ENCODE measurements around the gene LPCAT1.
"Not testable (repeated sequence)": the region's sequence is repeated elsewhere in the genome, so short reads cannot be mapped to it uniquely, and the experiment has no call there.

Gene LPCAT1

DNA sequence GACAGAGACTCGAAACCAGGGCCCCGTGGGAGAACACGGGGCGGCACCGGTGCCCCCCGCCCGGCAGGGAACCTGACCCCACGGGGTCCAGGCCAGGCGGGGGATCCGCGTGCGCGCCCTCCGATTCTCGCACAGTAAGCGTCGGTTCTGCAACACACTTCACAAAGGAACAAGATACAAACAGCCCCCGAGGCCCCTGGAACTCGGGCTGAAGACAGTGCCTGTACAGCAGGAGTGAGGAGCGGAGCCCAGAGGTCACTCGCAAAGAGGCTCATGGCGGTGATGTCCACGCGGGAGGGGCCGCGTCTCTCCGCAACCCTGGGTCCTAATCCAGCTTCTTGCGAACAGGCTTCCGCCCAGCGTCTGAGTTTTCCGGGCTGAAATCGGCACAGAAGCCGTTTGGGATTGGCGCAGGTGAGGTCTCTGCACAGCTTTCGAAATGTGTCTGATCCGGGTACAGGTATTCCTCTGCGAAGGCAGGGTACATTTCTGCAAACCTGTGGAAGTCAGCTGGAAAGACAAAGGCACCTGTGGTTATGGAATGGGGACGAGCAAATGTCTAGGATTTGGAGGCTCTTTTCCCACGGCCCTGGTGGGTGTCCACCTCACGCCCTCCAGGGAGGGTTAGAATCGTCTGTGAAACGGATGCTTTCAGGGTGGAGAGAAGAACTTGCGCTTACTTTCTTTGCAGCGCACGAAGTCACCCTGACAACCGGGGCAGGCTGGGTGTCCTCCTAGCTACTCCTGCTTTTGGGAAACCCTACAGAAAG, 60.2 kb downstream of the LPCAT1 start:
- DNase-seq = no peak

DNA sequence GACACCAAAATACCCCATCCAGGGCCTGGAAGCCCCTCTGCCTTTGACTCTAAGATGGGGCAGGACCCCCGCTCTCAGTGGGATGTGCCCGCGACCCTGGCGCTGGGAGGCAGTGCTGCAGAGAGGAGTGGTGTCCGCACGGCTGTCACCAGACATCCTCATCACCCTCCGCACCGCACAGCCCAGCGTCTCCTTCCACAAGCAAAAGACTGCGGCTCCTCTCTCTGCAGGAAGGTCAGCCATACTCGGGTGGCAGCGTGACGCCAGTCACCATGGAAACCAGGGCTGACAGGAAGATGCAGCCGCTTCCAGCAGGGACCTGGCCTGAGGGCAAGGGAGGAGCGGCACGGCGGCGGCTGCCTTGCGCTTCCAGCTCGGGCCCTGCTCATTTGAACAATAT, 61.4 kb downstream of the LPCAT1 start:
- no peak for DNase-seq

DNA sequence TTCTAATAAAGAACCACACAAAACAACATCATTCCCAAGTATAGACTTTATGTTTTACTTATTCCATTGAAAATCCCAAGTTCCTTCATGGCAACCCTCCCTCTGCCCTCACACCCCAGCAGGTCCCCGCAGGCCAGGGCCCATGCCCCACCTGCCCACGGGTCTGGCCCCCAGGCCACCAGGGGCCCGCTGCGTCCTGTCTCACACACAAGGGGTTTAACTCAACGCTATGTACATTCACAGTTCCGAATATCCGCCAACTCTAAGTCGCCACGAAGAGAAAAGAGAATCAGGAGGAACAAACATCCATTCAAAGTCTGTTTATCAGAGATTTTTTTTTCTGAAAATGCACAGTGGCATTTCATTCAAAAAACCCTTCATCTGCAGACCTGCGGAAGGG, 62.4 kb downstream of the LPCAT1 start:
- no peak for DNase-seq

DNA sequence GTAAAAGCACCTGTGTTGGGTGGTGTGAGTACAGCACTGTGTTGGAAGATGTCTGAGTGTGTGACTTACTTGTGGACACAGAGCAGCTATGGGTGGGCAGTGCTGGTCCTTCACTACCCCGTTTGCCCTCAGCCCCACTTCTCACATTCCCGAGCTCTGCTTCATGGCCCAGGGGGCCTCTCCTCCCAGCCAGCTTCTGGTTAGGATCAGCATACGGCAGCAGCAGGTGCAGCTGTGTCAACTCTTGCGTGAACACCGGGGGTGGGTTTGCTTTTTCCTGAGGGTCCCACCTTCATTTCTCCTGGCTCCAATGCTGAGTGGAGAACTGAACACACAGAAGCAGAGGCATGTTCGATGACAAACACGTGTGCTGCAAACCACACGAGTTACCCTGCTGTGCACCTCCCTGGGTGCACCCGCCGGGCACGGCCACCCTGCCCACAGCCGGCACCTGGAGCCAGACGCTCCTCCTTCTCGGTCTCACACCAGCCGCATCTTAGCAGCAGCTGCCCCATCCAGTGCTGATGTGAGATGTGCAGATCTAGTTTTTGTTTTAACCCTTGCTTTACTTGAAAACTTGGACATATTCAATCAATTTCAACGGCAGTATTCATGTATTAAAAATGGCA, 63.6 kb downstream of the LPCAT1 start:
- peak; percentile 40 for DNase-seq

DNA sequence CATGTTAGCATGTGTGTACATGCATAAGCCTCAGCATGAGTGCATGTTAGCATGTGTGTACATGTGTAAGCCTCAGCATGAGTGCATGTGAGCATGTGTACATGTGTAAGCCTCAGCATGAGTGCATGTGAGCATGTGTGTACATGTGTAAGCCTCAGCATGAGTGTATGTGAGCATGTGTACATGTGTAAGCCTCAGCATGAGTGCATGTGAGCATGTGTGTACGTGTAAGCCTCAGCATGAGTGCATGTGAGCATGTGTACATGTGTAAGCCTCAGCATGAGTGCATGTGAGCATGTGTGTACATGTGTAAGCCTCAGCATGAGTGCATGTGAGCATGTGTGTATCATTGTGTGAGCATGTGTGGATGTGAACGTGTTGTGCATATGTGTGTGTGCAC, 64.3 kb downstream of the LPCAT1 start:
- not testable (repeated sequence) for DNase-seq

DNA sequence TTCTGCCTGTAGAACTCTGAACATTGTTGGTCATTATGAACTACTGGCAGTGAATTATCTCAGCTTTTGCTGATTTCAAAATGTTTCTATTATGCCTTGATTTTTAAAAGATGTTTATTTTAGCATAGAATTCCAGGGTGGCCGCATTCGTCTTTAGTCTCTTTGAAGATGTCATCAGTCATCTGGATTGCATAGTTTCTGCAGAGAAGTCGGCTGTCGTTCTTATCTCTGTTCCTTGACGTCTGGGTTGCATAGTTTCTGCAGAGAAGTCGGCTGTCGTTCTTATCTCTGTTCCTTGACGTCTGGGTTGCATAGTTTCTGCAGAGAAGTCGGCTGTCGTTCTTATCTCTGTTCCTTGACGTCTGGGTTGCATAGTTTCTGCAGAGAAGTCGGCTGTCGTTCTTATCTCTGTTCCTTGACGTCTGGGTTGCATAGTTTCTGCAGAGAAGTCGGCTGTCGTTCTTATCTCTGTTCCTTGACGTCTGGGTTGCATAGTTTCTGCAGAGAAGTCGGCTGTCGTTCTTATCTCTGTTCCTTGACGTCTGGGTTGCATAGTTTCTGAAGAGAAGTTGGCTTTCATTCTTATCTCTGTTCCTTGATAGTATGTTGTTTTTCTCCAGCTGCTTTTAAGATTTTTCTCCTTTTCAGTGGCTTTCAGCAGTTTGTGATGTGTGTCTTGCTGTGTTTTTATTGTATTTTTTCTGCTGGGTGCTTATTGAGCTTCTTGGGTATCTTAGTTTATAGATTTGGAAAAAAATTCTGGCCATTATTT, 67.5 kb downstream of the LPCAT1 start:
- DNase-seq = not testable (repeated sequence)

DNA sequence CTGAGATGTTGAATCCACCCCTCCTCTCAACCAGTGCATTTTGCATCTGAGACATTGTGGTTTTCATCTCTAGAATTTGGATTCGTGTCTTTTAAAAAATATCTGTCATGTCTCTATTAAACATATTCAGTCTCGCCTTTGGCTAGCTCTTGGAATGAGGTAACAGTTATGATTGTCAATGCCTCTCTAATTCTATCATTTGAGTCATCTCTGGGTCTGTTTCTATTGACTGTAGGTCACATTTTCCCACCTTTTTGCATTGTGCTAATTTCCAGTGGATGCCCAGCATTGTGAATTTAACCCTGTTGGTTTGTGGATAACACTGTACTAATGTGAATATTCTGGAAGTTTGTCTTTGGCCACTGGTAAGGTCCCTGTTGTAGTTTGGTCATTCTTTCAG, 70.1 kb downstream of the LPCAT1 start:
- no peak for DNase-seq

DNA sequence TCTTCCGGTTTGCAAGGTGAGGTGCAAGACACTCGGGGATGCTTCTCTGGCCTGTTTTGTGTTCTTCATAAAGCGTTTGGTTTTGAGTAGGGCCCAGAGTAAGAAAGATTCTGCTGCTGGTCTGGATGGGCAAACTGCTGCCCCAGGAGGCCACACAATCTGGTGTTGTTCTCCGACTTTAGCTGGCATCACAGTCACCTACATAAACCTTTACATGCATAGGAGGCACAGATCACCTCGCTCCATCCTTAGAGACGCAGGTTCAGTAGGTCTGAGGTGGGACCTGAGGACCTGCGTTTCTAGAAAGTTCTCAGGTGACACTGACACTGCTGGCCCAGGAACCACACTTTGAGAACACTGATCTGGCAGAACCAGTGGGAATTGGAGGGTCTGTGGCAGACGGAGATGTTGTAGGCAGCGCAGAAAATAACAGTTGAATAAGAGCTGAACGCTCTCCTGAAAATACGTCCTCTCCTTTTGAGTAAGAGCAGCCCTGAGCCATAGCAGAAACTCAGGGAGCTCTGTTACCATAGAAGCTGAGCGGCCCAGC, 74.6 kb downstream of the LPCAT1 start:
- DNase-seq = no peak

DNA sequence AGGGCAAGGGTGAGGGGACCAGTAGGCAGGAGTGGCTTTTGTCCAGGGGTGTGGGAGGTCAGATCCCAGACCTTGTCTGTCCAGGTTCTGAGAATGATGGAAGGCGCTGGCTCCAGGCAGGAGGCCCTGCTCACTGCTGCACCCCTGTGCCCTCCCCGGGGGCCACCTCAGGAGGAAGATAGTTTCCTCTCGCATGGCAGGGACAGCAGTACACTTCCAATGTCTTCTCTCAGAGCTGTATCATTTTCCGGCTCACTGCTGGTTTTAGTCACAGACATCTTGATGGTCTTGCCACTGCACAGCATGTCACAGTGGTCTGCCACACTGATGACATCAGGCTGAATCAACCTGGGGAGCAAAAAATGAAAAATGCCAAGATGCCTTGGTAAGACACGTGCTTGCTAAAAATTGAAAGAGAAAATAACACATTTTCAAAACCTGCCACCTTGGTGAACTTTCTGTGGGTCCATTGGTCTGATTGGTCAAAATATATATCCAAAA, 75.2 kb downstream of the LPCAT1 start:
- no peak for DNase-seq

DNA sequence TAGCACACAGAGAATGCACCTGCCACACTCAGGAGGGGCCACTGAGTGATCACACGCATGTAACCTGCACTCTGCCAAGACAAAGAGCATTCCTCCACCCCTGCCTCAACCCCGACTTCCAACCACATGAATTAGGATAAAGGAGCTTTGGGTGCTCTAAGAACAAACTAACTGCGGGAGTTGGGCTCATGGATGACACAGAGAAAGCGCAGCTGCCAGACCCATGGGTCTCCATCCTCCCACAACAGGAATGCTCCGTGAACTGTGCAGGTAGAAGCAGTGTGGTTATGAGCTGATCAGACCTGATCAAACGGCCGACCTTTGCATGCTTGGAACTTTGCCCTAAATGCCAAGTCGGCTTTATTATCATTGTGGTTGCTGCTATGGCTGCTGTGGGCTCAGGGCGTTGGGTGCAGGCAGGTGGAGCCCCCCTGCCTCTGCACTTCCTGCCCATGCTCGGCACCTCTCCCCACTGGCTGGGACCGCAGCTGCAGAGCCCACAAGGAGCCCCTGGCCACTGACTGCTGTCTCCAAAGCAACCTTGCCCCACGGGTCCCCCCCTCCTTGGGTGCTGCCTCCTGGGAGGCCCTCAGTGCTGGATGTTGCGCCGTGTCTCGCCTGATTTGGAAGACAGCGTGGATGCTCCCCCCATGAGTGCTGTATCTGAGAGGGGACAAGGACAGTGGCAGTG, 75.9 kb downstream of the LPCAT1 start:
- DNase-seq = no peak

DNA sequence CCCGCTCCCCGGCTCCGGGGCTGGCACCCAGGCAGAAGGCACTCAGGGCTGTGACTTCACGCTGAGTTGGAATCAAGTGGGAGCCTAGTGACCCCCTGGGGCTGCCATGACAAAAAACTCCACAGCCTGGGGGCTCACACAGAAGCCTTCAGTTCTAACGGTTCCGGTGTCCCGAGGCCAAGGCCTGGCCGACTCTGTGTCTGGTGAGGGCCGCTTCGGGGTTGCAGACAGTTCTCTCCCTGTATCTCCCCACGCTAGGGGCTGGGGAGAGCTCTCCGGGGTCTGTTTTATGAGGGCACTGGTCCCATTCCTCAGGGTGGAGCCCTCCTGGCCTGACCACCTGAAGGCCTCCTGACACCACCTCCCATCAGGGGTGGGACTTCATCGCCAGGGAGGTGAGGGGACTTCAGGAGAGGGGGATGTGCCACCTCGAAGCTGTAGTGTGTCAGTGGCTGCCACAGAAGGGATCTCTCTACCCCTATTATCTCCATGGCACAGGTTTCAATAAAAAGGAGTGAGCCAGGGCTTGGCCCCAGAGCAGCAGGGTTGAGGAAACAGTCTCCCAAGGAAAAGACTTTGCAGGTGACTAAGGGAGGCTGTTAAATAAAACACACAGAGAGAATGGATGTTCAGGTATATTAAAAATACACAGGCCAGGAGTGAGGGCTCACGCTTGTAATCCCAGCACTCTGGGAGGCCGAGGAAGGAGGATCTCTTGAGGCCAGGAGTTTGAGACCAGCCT, 77.0 kb downstream of the LPCAT1 start:
- no peak for DNase-seq

DNA sequence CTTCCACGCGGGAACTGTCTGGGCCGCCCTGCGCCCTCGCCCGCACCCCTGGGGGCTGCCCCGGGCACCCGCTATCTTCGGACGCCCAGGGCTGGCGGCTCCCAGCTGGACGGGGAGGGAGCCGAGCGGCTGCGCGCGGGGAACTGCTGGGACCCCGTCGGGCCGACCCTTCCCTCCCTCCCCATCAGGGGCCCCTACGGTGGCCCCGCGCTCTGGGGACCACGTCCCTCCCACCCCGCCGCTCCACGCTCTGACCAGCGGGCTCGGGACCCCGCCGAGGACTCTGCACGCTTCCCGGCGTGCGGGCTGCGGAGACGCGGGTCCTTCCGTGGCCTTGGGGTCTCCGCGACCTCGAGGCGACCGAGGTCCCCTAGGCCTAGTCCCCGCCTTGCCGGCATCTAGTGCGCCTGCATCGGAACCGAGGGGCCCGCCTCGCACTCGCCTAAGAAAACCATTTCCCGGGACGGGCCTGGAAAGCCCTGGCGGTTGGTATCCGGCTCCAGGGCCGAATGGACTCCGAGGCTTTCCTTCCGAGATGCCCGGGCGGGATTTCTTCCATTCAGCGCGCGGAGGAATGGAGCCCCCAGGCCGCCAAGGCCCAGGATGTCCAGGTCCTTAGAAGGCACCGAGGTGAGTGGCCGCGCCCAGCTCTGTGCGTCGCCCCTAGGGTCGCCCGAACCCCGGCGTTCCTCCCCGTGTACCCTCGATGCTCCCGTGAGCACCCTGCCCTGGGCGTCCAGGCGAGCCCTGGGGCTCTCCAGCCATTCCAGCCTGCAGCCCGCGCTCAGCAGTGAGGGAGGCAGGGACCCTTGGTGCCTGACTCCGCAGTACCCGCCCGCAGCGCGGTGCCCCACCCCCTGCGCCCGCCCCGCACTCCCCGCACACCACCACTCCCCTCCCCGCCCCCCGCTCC, 77.8 kb downstream of the LPCAT1 start:
- no peak for DNase-seq

DNA sequence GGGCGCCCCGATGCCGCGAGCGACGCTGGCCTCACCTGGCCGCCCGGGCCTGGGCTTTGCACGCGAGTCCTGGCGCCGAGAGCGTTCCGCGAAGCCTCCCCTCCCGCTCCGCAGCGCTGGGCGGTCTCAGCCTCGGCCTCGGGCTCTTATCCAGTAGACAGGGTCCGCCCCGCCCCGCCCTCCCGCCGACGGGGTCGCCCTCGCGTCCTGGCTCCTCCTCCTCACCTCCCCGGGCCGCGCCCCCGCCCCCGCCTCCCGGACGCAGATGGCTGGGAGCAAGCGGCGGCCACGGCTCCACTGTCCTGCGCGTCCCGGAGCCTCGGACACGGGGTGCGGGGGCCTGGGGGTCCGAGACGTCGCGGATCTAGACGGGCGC, 78.5 kb downstream of the LPCAT1 start, which contains the start of gene SLC6A3:
Gene SLC6A3, minus strand, starts transcription at position 128 of the 376 bp plus-strand sequence. CDS start 2,243 bp downstream, outside the sequence.
- DNase-seq = no peak

DNA sequence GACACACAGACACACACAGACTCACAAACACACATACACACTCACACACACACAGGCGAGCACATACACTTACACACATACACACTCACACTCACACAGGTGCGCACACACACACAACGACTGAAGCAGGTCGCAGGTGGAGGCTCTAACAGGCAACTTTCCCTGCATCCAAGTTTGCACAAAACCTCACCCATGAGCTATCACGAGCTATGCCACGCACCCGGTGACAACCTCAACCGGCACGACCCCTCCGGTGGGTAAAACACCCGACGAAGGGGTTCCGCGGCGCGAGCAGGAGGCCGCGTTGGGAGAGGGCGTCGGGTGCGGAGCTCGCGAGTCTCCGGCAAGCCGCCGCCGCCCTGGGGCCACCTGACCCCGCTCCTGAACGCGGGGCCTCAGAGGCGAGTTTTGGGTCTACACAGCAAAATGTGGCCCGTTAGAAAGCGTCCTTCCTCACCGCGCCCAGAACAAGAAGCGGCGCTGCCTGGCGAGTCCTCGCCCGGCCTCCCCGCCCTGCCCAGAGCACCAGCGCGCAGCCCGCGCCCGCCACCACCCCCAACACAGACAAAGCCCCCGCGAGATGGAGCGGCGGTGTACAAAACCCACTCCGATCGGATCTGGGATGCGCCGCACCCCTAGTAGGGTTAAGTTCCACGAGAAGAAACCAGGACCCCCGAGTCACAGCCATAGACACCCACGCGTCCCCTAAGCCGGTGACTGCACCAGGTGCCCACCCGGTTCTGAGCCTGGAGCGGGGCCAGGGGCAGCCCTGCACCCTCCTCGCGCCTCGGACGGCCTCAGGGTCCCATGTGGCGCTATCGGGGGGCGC, 79.2 kb downstream of the LPCAT1 start:
- no peak for DNase-seq

DNA sequence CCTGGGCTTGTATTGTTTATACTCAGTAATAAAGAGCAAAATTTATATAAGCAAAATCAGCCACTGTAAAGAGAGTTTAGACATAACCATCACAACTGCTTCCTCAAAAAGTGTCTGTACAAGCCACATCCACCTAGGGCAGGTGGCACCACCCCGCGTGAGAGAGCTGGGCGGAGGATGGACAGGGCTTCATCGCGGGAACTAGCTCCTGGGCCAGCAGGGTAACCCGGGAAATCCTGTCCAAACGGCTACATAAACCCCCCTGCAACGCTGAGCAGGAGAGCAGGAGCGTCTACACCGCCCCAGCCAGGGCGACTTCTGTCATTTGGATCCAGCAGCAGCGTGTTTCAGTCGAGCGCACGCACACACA, 79.8 kb downstream of the LPCAT1 start:
- no peak for DNase-seq

DNA sequence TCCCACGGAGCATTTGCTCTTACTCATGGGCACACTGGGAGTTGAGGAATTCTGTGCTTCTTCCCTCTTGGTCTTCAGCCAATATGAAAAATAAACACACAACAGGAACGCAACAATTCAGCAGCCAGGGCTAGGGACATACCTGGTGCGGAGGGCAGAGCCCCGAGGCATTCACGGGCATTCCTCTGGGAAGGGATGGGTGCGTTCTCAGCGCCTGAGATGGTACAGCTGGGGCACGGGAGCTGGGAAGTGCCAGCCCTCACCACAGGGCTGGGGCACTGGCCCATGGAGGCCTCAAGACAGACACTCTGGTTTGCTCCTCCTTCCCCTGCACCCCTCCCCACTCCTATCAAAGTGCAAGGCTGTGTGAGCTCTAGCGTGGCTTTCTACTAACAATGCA, 80.6 kb downstream of the LPCAT1 start:
- no peak for DNase-seq

DNA sequence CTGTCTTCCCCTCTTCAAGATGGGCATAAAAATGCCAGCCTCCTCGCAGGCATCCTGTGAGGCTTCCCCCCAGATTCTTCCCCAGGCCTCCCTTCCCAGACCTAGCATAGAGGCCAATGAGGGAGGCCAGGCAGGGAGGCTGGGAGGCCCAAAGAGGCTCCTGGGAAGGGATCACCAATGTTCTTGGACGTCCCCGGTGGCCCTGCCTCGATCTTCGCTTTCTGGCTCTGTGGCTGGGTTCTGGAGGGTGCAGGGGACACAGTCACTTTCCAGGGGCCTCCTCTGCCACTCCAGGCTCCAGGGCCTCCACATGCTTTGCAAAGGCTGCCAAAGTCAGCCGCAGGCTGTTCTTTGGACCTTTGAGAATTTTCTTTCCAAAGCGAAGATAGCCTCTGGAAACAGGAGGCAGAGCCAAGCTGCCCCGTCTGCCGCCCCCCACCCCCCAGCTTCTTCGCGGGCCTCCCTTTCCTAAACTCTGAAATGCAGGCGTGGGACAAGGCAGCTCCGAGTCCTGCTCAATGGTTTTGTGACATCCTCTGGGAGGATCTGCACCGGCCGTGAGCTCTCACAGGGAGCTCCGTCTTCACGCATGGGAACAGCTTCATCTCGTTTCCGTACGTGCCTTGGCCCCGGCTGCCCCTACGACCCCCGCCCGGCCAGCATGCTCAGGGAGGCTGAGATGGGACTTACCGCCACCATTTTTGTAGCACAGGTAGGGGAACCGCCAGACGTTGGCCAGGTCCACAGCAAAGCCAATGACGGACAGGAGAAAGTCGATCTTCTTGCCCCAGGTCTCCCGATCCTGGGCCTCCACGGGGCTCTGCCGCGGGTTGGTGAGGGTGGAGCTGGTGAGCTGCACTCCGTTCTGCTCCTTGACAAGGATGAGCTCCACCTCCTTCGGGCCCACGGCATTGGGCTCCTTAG, 81.3 kb downstream of the LPCAT1 start:
- no peak for DNase-seq

DNA sequence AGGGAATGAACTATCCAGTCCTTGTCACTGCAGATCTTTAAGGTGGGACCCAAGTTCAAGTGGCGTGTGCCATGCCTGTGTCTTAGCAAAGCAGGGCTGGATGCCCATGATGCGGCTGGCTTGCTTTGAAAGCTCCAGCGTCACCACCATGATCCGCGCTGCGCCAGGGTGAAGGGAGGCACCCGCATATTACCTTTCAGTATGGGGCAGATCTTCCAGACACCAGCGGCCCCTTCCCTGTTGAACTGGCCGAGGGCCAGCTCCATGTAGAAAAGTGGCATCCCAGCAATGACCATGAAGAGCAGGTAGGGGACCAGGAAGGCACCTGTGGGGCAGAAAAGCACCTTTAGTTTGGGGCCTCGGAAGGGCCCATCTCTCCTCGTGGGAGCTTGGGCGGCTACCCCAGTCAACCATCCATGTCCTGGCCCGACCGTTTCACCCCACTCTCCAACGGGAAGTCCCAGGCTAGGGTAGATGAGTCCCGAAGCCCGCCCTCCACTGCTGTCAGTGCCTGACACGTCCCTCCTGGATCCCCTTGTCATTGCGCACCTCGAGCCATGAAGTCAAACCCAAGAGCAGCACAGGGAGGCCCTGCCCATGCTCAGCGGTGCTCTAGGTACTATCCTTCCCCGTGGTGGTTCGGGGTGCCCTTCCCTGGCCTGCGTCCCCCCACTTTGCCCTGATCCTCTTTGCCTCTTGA, 82.4 kb downstream of the LPCAT1 start:
- DNase-seq = no peak
